NK-92 treated with Interleukin-12 subunit alpha and Interleukin-12 subunit beta, amount 100 ng/mL, for 24 hours (cell line): ENCODE data around the gene GASK1A.
A peak's percentile ranks its signal among the peaks of the same experiment; 100 is the strongest.

Source experiments
- DNase-seq: peaks from one replicate; lab custom pipeline; 2025; lab: John Stamatoyannopoulos, UW

Gene GASK1A

DNA sequence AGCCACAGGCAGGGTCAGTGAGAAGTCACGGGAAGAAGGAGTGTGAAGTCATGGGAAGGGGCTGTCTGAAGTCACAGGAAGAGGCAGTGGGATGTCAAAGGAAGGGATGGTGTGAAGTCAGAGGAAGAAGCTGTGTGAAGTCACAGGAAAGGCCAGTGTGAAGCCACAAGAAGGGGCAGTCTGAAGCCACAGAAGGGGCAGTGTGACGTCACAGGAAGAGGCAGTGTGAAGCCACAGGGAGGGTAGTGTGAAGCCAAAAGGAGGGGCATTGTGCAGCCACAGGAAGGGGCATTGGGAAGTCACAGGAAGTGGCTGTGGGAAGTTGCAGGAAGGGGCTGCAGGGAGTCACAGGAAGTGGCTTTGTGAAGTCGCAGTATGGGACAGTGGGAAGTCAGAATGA lies 35.1 kb downstream of the GASK1A start:
- no peak for DNase-seq

DNA sequence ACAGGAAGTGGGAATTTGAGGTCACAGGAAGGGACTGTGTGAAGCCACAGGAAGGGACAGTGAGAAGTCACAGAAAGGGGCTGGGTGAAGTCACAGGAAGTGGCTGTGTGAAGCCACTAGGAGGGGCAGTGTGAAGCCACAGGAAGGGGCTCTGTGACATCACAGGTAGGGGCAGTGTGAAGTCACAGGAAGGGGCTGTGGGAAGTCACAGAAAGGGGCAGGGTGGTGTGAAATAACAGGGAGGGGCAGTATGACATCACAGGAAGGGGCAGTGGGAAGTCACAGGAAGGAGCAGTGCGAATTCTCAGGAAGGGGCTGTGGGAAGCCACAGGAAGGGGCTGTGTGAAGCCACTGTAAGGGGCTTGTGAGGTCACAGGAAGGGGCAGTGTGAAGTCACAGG lies 35.8 kb downstream of the GASK1A start:
- DNase-seq, result no peak

DNA sequence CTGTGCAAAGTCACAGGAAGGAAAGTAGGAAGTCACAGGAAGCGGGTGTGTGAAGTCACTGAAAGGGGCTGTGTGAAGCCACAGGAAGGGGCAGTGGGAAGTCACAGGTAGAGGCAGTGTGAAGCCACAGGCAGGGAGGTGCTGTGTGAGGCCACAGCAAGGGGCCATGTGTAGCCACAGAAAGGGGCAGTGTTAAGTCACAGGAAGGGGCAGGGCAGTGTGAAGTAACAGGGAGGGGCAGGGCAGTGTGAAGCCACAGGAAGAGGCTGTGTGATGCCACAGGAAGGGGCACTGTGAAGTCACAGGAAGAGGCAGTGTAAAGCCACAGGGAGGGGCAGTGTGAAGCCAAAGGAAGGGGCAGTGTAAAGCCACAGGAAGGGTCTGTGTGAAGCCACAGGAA lies 36.5 kb downstream of the GASK1A start:
- no peak for DNase-seq

DNA sequence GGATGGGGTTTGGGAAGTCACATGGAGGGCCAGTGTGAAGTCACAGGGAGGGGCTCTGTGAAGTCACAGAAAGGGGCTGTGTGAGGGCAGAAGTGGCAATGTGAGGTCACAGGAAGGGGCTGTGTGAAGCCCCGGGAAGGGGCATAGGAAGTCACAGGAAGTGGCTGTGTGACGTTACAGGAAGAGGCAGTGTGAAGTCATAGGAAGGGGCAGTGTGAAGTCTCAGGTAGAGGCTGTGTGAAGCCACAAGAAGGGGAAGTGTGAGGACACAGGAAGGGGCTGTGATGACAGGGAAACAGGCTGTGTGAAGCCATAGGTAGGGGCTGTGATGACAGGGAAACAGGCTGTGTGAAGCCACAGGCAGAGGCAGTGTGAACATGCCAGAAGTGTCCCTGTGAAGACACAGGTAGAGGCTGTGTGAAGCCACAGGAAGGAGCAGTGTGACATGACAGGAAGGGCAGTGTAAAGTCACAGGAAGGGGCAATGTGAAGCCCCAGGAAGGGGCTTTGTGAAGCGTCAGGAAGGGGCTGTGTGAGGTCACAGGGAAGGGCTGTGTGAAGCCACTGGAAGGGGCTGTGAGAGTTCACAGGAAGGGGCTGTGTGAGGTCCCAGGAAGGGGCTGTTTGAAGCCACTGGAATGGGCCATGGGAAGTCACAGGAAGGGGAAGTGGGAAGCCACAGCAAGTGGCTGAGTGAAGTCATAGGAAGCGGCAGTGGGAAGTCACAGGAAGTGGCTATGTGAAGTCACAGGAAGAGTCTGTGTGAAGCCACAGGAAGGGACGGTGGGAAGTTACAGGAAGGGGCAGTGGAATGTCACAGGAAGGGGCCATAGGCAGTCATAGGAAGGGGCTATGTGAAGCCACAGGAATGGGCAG lies 37.1 kb downstream of the GASK1A start:
- no peak for DNase-seq

DNA sequence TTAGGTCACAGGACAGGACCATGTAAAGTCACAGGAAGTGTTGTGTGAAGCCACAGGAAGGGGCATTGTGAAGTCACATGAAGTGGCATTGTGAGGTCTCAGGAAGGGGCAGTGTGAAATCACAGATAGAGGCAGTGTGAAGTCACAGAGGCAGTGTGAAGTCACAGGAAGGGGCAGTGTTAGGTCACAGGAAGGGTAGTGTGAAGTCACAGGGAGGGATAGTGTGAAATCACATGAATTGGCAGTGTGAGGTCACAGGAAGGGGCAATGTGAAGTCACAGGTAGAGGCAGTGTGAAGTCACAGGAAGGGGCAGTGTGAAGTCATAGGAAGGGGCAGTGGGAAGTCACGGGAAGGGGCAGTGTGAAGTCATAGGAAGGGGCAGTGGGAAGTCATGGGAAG lies 37.9 kb downstream of the GASK1A start:
- DNase-seq, result no peak

DNA sequence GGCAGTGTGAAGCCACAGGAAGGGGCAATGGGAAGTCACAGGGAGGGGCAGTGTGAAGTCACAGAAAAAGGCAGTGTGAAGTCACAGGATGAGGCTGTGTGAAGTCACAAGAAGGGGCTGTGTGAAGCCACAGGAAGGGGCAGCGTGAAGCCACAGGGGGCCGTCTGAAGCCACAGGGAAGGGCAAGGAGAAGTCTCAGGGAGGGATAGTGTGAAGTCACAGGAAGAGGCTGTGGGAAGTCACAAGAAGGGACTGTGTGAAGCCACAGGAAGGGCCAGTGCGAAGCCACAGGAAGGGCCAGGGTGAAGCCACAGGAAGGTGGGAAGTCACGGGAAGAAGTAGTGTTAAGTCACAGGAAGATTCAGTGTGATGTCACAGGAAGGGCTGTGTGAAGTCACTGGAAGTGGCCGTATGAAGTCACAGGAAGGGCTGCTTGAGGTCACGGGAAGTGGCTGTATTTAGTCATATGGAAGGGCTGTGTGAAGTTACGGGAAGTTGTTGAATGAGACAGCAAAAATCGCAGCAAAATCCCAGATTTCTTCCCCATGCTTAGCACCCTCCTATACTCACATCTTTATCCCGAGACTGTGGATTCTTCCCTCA lies 38.6 kb downstream of the GASK1A start:
- no peak for DNase-seq

DNA sequence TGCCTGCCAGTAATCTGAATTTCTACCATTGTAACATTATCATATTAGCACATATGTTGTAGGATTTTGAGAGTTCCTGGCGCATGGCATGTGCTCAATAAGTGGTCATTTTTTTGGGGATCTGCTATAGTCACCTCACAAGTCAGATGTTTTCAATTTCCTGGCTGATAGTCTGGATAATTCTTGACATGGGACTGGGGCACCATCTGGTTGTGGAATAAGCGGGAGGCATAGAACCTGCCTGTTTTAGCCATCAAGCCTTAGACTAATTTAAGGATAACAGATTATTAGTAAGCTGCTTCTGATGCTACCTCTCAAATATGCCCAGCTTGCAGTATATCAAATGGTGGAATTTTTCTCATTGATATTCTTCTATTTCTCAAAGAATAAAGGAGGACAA lies 39.1 kb downstream of the GASK1A start:
- no peak for DNase-seq

DNA sequence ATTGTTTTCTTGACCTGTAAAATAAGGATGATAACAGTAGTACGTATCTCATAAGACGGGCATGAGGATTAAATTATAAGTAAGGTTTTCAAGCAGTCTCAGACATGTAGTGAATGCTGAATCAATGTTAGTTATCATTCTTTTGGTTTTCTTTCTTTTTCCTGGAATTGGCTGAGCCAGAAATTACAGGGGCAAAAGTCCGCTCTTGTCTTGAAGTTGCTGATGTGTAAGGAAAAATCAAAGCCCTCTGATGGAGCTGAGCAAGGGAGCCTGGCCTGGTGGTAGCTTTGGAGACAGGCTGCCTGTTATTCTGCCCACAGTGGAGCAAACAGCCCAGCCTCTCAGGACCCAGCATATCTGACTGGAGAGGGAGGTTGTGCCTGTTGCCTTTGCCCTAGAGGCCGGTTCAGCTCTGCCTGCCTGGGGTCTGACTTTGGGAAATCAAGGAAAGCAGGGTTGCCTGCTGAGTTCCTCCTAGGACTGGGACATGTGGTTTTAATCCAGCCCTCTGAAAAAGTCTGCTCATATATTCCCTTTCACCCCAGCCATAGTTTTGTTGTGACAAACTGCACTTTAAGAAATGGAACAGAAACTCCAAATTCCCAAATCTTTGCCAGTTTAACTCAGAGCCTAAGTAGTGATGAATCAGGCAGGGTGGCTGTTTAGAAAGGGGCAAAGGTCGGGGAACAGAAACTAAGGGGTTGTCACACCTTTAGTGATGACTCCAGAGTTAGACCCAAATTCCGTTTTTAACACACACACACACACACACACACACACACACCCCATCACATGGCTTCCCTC lies 40.1 kb downstream of the GASK1A start:
- DNase-seq, result no peak

DNA sequence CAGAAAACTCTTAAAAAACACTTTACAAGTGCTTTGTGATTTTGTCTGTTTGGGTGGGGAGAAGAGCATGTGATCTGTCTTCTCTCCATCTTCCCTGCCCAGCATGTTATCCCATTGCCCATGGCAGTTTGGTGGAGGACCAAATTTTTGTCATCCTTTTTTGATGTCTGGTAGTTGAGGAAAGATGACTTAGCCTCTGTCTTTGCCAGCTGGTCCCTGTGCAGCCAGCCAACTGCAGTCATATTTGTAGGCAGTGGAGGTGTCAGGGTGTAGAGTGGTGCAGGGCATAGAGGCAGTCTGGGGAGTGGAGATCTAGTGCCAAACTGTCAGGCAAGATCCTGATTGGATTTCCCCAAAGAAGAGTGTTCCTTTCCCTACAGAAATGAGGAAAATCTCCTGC lies 40.7 kb downstream of the GASK1A start:
- DNase-seq, result no peak

DNA sequence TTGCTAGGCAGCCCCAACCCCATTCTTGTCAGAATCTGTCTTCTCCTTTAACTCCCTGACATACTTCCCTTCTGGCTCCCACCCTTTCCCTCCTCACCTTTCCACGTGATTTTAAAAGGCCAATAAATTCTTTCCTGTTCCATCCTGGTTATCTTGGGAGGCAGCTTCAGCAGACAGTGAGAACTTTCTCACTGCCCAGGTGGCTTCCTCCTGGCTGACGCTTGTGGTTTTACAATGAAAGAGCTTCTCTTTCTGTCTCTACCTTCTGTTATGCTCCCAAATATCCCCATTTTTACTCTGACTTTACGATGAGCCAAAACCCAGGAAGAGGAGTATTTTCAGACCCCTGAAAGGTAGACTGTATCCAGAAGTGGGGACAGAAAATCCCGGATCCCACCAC lies 42.1 kb downstream of the GASK1A start:
- DNase-seq, result no peak

DNA sequence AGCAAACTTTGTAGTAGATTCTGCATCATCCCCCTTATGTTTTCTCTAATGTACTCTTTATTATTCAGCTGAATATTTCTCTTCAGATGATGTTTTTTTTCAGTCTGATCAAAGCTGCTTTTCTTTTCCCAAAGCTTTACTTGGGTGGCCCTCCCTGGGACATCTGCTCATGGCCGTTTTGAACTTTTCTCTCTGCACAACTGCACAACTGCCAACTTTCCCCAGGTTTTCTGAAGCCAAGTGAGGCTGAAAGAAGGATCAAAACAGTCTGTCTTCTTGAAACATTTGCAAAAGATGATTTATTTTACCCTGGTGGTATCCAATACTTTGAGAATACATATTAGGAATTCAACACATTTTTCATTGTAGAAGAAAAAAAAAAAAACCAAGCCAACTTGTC lies 43.0 kb downstream of the GASK1A start:
- DNase-seq, result no peak

DNA sequence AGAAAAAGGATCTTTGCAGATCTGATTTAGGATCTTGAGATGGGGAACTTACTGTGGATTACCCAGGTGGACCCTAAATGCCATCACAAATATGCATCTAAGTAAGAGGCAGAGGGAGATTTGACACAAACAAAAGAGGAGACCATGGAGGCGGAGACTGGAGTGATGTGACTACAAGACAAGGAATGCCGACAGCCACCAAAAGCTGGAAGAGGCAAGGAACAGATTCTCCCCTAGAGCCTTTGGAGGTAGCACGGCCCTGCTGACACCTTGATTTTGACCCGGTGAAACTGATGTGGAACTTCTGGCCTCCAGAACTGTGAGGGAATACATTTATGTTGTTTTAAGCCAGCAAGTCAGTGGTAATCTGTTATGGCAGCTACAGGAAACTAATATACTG lies 44.0 kb downstream of the GASK1A start:
- no peak for DNase-seq

DNA sequence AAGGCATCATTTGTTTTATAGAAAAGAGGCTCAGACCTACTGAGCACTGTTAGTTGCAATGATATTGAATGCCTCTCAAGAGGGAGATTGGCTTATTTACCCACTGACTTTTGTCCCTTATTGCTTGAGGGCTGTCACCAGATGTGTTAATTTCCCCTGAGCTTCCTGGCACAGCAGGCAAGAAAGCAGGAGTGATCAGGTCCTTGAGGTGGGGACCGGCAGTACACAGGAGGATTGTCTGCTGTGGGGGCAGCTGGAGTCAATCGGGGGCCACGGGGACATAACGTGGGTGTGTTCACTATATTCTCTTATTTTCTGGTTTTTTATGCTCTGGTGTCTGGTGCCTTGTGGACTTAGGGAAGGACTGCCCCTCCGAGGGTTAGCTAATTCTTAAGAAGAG lies 44.6 kb downstream of the GASK1A start:
- DNase-seq, result no peak

DNA sequence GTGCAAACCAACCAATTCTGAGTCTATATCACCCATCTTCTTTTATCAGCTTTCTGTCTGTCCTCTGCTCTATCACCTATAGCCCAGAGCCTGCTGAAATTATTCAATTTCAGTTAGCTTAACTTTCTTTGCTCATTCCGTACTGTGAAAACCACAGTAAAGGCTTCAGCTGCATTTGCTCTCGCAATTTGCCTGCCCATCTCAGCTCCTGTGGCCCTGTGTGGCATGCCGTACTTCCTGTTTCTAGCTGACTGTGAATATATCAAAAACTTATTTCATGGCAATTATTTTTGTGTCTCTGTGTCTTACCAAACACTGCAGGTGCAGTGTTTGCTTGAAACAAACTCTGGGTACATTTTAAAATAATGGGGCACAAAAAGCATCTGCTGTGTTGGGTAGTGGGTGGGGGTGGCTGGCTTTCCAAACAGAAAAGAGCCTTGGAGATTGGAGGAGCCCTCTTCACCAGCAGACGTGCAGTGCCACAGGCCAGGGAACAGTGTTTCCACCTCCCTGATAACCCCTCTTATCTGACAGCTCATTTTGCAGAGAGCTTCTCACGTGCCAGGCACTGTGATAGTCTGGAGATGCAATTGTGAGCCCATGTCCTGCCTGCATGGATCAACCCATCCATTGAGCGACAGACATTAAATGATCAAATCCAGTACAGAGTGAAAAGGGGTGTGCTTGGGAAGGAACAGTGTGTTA lies 45.2 kb downstream of the GASK1A start:
- peak; percentile 29 for DNase-seq

DNA sequence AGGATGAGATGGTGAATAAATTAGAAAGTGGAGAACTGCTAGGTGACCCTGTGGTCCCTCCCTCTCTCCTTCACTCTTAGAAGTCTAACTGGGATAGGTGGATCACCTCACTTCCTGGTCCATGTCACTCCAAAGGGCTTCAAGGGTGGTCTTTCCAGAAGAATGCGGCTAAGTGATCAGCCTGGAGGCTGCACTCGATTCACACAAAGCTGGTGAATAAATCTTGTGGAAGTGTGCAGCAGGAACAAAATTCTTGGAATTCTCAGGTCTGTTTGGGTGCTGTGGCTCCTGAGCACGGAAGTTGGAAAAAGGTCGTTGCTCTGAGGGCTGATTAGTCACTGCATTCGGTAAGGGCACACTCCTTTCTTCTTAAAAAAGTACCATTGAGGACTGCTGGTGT lies 46.3 kb downstream of the GASK1A start:
- no peak for DNase-seq

DNA sequence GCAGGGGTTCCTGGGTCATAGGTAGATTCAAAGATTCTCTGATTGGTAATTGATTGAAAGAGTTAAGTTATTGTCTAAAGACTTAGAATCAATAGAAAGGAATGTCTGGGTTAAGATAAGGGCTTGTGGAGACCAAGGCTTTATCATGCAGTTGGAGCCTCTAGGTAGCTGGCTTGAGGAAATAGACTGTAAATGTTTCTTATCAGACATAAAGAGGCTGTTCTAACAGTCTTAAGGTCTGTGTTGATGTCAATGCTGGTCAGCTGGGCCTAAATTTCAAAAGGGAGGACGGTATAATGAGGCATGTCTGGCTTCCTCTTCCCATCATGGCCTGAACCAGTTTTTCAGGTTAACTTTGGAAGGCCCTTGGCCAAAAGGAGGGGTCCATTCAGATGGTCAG lies 48.9 kb downstream of the GASK1A start:
- DNase-seq, result no peak

DNA sequence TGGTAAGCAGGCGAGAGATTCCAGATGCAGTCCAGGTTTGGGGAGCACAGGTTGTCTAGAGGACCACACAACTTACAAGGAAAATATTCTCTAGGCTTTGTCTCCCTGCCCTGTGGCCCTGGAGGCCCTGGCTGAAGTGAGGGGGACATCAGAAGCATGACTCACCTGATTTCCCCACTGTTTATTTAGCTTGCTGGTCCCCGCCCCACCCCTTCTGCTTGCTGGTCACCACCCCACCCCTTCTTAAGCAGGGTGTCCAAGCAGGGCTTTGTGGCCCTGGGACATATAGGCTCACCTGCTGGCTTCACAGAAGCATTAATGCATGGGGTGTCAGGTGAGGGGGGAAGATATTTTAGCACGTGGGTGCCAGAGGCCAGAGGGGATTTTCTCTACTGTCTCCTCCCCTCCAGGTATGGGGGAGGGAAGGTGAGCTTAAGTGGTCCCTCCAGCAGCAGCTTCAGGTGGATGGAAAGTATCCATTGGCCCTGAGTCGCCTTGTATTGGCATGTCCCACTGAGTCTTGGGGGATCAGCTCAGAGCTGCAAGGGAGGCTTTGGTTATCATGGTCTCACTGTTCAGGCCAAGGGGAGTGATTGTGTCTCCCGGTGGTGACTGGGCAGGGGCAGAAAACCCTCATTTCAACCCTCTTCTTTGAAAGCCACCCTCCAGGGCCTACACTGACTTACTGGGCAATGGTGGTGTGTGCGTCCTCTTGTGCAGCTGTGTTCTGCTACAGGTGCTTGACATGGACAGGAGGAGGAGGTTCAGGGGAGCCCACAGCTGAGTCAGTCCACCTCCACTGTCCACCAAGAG lies 49.8 kb downstream of the GASK1A start:
- no peak for DNase-seq

DNA sequence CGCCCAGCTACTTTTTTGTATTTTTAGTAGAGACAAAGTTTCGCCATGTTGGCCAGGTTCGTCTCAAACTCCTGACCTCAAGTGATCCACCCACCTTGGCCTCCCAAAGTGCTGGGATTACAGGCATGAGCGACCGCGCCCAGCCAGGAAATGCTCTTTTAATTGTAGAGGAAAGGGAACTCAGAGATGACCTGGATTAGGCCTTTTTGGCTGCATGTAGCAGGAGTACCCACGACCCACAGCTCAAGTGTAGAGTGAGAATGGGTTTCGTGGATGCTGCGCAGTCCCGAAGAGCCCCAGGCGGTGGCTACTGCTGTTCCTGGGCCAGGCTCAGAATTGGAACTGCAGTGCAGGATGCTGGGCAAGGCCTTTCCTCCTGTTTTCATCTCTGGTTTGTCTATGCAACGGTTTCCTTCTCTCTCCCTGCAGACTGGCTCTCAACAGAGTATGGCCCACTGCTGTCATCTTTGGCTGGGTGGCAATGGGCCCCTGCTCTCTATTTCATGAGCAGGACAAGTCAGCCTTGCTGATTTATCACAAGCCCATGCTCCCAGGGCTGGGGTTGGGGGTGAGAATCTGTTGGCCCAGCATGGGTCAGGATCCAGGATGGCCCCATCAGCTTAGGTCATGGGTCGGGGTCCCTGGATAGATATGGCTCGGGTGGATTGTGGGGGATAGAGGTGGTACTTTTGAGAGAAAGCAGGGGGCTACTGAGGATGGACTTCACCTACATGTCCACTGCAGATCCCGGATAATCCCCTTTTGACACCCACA lies 51.2 kb downstream of the GASK1A start:
- no peak for DNase-seq

DNA sequence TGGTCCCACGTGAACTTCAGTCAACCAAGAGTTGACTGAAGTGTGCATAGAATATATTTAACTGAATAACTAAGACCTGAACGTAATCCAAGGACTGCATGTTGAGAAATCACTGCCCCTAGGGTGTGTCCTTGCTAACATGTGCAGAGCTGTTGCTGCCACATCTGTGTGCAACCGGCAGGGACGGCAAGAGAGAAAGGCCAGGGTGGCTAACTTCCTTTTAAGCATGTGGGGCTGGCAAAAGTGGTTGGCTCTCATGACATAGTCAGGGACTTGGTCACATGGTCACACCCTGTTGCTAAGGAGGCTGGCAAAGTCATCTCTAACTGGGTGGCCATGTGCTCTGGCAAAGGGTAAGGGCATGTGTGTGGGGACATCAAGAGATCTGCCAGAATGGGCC lies 52.4 kb downstream of the GASK1A start:
- DNase-seq, result no peak

DNA sequence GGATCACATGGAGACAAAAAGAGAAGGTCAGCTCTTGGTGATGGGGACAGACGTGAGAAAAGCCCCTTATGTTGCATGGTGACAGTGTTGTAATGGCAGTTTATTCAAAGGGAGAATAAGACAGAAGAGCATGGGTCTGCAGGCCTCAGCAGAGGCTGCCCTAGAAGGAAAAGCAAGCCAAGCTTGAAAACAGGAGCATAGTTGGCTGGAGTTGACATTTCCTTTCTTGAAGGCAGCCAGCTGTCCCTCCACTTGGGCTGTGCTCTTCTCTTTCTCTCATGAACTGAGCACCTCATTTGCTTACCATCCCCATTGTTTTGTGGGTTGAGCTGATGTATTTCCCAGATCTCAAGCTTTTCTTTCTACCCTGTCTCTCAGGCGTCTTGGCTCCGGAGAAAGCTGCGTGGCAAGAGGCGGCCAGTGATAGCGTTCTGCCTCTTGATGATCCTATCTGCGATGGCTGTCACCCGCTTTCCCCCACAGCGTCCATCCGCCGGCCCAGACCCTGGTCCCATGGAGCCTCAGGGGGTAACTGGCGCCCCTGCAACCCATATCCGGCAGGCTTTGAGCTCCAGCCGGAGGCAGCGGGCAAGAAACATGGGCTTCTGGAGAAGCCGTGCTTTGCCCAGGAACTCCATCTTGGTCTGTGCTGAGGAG lies 52.9 kb downstream of the GASK1A start:
- DNase-seq, result no peak
